HG03439 (cell line): ENCODE data around the gene HACD4.

ENCODE experiments used
- ATAC-seq: cut with Tn5 transposase; IDR thresholded peaks from one replicate; pipeline ENCODE4 v1.9.1; 2021; ENCODE audit warnings: mild to moderate bottlenecking, moderate library complexity; ENCODE audit not compliant: unreplicated experiment

HACD4 gene

GRCh38 chr9:21031091-21031807 is at the start of gene HACD4:
Gene HACD4, minus strand, starts transcription at chr9:21031640. Its CDS starts 50 bp downstream, at chr9:21031590.
- peak; percentile 56 for ATAC-seq

GRCh38 chr9:21080793-21081192 is 49.4 kb upstream of the HACD4 start:
- no peak for ATAC-seq

- no peak for ATAC-seq
Measured at GRCh38 chr9:21078702-21079101, 47.3 kb upstream of the HACD4 start.

- ATAC-seq: no peak
Measured at GRCh38 chr9:21077781-21078180, 46.3 kb upstream of the HACD4 start, which contains the start of gene IFNB1. Gene IFNB1, minus strand, starts transcription at chr9:21077942. Its CDS starts 73 bp downstream, at chr9:21077869.

- ATAC-seq: no peak
Measured at GRCh38 chr9:21075484-21075883, 44.0 kb upstream of the HACD4 start.

- no peak for ATAC-seq
Measured at GRCh38 chr9:21070906-21071305, 39.5 kb upstream of the HACD4 start.

GRCh38 chr9:21070171-21070571 is 38.7 kb upstream of the HACD4 start:
- ATAC-seq: no peak

GRCh38 chr9:21060919-21061561 is 29.6 kb upstream of the HACD4 start:
- no peak for ATAC-seq

GRCh38 chr9:21056931-21057330 is 25.5 kb upstream of the HACD4 start:
- ATAC-seq: no peak

GRCh38 chr9:21053851-21054250 is 22.4 kb upstream of the HACD4 start:
- no peak for ATAC-seq

- ATAC-seq: no peak
Measured at GRCh38 chr9:21047281-21047691, 15.8 kb upstream of the HACD4 start.

- ATAC-seq: no peak
Measured at GRCh38 chr9:21043841-21044240, 12.4 kb upstream of the HACD4 start.

- ATAC-seq: no peak
Measured at GRCh38 chr9:21042466-21042865, 11.0 kb upstream of the HACD4 start.

- ATAC-seq: no peak
Measured at GRCh38 chr9:21039302-21039701, 7.9 kb upstream of the HACD4 start.

GRCh38 chr9:21037278-21037677 is 5.8 kb upstream of the HACD4 start:
- ATAC-seq: no peak

GRCh38 chr9:21031808-21032183 is 356 bp upstream of the HACD4 start:
- no peak for ATAC-seq

GRCh38 chr9:21030389-21031035 is 928 bp downstream of the HACD4 start:
- ATAC-seq: peak; percentile 45

- no peak for ATAC-seq
Measured at GRCh38 chr9:21029661-21030060, 1.8 kb downstream of the HACD4 start.

GRCh38 chr9:21028466-21028865 is 3.0 kb downstream of the HACD4 start:
- no peak for ATAC-seq

GRCh38 chr9:21027295-21027694 is 4.1 kb downstream of the HACD4 start:
- ATAC-seq: no peak

- no peak for ATAC-seq
Measured at GRCh38 chr9:21023861-21024260, 7.6 kb downstream of the HACD4 start.

- ATAC-seq: no peak
Measured at GRCh38 chr9:21018177-21018576, 13.3 kb downstream of the HACD4 start.
